Liver (tissue), 9 donors: ENCODE results near the gene ZSCAN16. TPM values are rescaled to one million over a fixed set of nuclear protein-coding genes. Genes with fewer than 3 reads are reported as not detected.

ENCODE experiments used
- DNase-seq: peaks from one replicate; pipeline ENCODE4 v3.0.0-alpha.2; 2017; ENCODE audit warnings: low spot score
- H3K27ac ChIP-seq, 2 donors: one replicate each; pipeline ENCODE4 v1.7.0; 2013; ENCODE audit warnings: inconsistent platforms in 2 of 2, low read length in 2 of 2, control low read depth in 1 of 2, low read depth in 1 of 2, mild to moderate bottlenecking in 1 of 2
- H3K27me3 ChIP-seq, 4 donors: one replicate each; pipeline versions ENCODE4 v1.6.1 to v1.7.0; 2013; ENCODE audit warnings: low read length in 3 of 4, inconsistent platforms in 1 of 4, mild to moderate bottlenecking in 1 of 4, moderate library complexity in 1 of 4; ENCODE audit not compliant: control insufficient read depth in 4 of 4, insufficient read depth in 4 of 4
- H3K36me3 ChIP-seq, 4 donors: one replicate each; pipeline versions ENCODE4 v1.6.1 to v1.7.0; 2013; ENCODE audit warnings: low read length in 3 of 4, mild to moderate bottlenecking in 3 of 4, low read depth in 1 of 4, moderate library complexity in 1 of 4; ENCODE audit not compliant: control insufficient read depth in 4 of 4, insufficient read depth in 3 of 4
- H3K4me1 ChIP-seq, 4 donors: one replicate each; pipeline versions ENCODE4 v1.6.1 to v1.7.0; 2013; ENCODE audit warnings: low read length in 3 of 4, mild to moderate bottlenecking in 3 of 4, moderate library complexity in 1 of 4; ENCODE audit not compliant: control insufficient read depth in 4 of 4, insufficient read depth in 4 of 4
- H3K4me3 ChIP-seq, 3 donors: one replicate each; pipeline versions ENCODE4 v1.6.1 to v1.7.0; 2013; ENCODE audit warnings: low read length in 3 of 3, control low read depth in 1 of 3, low read depth in 1 of 3, mild to moderate bottlenecking in 1 of 3
- H3K9ac ChIP-seq, 2 donors: one replicate each; pipeline ENCODE4 v1.7.0; 2013; ENCODE audit warnings: low read length in 2 of 2, mild to moderate bottlenecking in 2 of 2, moderate library complexity in 2 of 2, control low read depth in 1 of 2, low read depth in 1 of 2
- H3K9me3 ChIP-seq, 4 donors: one replicate each; pipeline versions ENCODE4 v1.6.1 to v1.7.0; 2013; ENCODE audit warnings: low read length in 3 of 4; ENCODE audit not compliant: control insufficient read depth in 4 of 4
- EGR1 ChIP-seq, 2 donors: IDR thresholded peaks; 2 replicates each; pipeline ENCODE4 v1.6.1; 2016 to 2018; ENCODE audit warnings: antibody characterized with exemption in 2 of 2, low read depth in 2 of 2
- FOXA1 ChIP-seq: IDR thresholded peaks from 2 replicates; pipeline ENCODE4 v1.6.1; 2016; ENCODE audit warnings: antibody characterized with exemption
- FOXA2 ChIP-seq: IDR thresholded peaks from 2 replicates; pipeline ENCODE4 v1.6.1; 2016; ENCODE audit warnings: antibody characterized with exemption
- GABPA ChIP-seq, 2 donors: IDR thresholded peaks in 1 of 2; conservative IDR thresholded peaks in 1 of 2; 2 replicates each; pipeline ENCODE4 v1.6.1; 2016; ENCODE audit warnings: antibody characterized with exemption in 2 of 2, mild to moderate bottlenecking in 1 of 2, moderate library complexity in 1 of 2
- HNF4A ChIP-seq, 2 donors: conservative IDR thresholded peaks; 2 replicates each; pipeline ENCODE4 v1.6.1; 2016; ENCODE audit warnings: antibody characterized with exemption in 2 of 2, mild to moderate bottlenecking in 2 of 2
- HNF4G ChIP-seq: IDR thresholded peaks from 2 replicates; pipeline ENCODE4 v1.6.1; 2016; ENCODE audit warnings: antibody characterized with exemption
- JUND ChIP-seq, 2 donors: IDR thresholded peaks; 2 replicates each; pipeline ENCODE4 v1.6.1; 2016; ENCODE audit warnings: antibody characterized with exemption in 2 of 2
- NR2F2 ChIP-seq: IDR thresholded peaks from 2 replicates; pipeline ENCODE4 v1.6.1; 2016; ENCODE audit warnings: antibody characterized with exemption
- RAD21 ChIP-seq, 2 donors: IDR thresholded peaks; 2 replicates each; pipeline ENCODE4 v1.6.1; 2016; ENCODE audit warnings: antibody characterized with exemption in 2 of 2, mild to moderate bottlenecking in 2 of 2
- RXRA ChIP-seq, 2 donors: IDR thresholded peaks; 2 replicates each; pipeline ENCODE4 v1.6.1; 2017 to 2018; ENCODE audit warnings: antibody characterized with exemption in 2 of 2, mild to moderate bottlenecking in 1 of 2
- SP1 ChIP-seq: IDR thresholded peaks from 2 replicates; pipeline ENCODE4 v1.6.1; 2018; ENCODE audit warnings: antibody characterized with exemption, mild to moderate bottlenecking
- TAF1 ChIP-seq: conservative IDR thresholded peaks from 2 replicates; pipeline ENCODE4 v1.6.1; 2016; ENCODE audit warnings: antibody characterized with exemption, mild to moderate bottlenecking
- YY1 ChIP-seq: IDR thresholded peaks from 2 replicates; pipeline ENCODE4 v1.6.1; 2016; ENCODE audit warnings: antibody characterized with exemption, mild to moderate bottlenecking
- WGBS: extraction: QIAGEN DNeasy Blood & Tissue Kit; methylation state at CpG from one replicate; pipeline ENCODE4 v1.1.7; 2013; 5-methylcytosine and 5-hydroxymethylcytosine counted together
- polyA plus RNA-seq, 2 donors: library from polyadenylated mRNA; stranded (reverse) in 1 of 2; unstranded in 1 of 2; fragments of 200-250 nt in 1 of 2; fragments of >200 nt in 1 of 2; fragmentation: Nextera tagmentation in 1 of 2; extraction: Ambion mirVana in 1 of 2; gene quantifications; one replicate each; pipeline versions ENCODE4 v1.2.1 to v1.2.3, GENCODE V29; 2013 to 2015
- total RNA-seq, 2 donors: library from RNA; depleted of rRNA; stranded (reverse); fragments of >200 nt; gene quantifications; one replicate each; pipeline ENCODE4 v1.2.3, GENCODE V29; 2014
- TF ChIP-seq, protein P1 (sequence below): IDR thresholded peaks from 2 replicates; pipeline ENCODE4 v1.6.1; 2016; ENCODE audit warnings: antibody characterized with exemption
- TF ChIP-seq, protein P2 (sequence below): fragments of 150-350 bp; IDR thresholded peaks from 2 replicates; pipeline ENCODE4 v1.5.1; 2017; ENCODE audit warnings: improper control_type of control experiment, low read depth, low read length; ENCODE audit not compliant: missing input control
- TF ChIP-seq, protein P3 (sequence below): IDR thresholded peaks from 2 replicates; pipeline ENCODE4 v1.6.1; 2016; ENCODE audit warnings: antibody characterized with exemption
- TF ChIP-seq, protein P4 (sequence below): IDR thresholded peaks from 2 replicates; pipeline ENCODE4 v1.6.1; 2016; ENCODE audit warnings: antibody characterized with exemption
- TF ChIP-seq, protein P5 (sequence below): IDR thresholded peaks from 2 replicates; pipeline ENCODE4 v1.6.1; 2016; ENCODE audit warnings: antibody characterized with exemption, mild to moderate bottlenecking
- donor health status: healthy.
- donor health status: healthy.
- donor health status: healthy.
- donor health status: healthy.
- donor health status: healthy.

ZSCAN16 gene
- total and polyA plus RNA-seq, 4 donors = 1.5 to 3.5 (median 2.7) TPM

DNA sequence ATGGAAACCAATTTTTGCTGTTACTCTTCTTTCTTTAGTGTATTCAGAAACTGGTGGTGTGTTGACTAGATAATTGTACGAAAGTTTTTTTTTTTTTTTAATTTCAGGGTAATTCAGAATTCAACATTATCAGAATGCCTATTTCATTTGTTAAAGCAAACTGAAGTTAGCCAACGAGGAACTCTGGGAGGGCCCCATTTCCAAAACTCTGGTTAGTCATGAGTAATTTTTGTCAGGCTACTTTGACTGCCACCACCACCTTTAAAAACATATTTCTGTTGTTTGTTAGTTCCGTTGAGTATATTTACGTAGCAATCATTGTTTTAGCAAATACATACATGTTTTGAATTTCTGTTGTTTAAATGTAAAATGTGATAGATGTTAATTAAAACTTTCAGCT is 18.0 kb downstream of the ZSCAN16 start:
- Histone ChIP-seq H3K9me3 (no peaks in the 10 kb centered on the region), H3K4me1 (peaks cover 4 to 23% (median 17%) of the 10 kb centered on the region in 4 donors), H3K36me3 (peaks cover 0 to 12% (median under 1%) of the 10 kb centered on the region in 4 donors), H3K4me3 (peak overlapping the region; percentile 74 to 93 (median 89)), H3K27ac (no peak overlapping the region), H3K9ac (peak overlapping the region; percentile 66 to 84), H3K27me3 (no peaks in the 10 kb centered on the region)
- DNase-seq = no peak
- WGBS = 18% methylated on average over 4 of the region's 4 CpGs
- TF ChIP-seq, protein P1, sequence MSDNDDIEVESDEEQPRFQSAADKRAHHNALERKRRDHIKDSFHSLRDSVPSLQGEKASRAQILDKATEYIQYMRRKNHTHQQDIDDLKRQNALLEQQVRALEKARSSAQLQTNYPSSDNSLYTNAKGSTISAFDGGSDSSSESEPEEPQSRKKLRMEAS = no peak
- TF ChIP-seq HNF4G (no peak), EGR1 (IDR thresholded peaks at IDR 0.05; ENCODE audit: low read depth in 2 of 2) (no peak), FOXA2 (no peak), SP1 (no peak), TAF1 (no peak), JUND (IDR thresholded peaks at IDR 0.05) (no peak), GABPA (IDR thresholded peaks at IDR 0.05 in 1 of 2, conservative IDR thresholded peaks at IDR 0.05 in 1 of 2) (no peak), NR2F2 (no peak), FOXA1 (no peak), HNF4A (conservative IDR thresholded peaks at IDR 0.05) (no peak), RAD21 (IDR thresholded peaks at IDR 0.05) (no peak)
- TF ChIP-seq, protein P2, sequence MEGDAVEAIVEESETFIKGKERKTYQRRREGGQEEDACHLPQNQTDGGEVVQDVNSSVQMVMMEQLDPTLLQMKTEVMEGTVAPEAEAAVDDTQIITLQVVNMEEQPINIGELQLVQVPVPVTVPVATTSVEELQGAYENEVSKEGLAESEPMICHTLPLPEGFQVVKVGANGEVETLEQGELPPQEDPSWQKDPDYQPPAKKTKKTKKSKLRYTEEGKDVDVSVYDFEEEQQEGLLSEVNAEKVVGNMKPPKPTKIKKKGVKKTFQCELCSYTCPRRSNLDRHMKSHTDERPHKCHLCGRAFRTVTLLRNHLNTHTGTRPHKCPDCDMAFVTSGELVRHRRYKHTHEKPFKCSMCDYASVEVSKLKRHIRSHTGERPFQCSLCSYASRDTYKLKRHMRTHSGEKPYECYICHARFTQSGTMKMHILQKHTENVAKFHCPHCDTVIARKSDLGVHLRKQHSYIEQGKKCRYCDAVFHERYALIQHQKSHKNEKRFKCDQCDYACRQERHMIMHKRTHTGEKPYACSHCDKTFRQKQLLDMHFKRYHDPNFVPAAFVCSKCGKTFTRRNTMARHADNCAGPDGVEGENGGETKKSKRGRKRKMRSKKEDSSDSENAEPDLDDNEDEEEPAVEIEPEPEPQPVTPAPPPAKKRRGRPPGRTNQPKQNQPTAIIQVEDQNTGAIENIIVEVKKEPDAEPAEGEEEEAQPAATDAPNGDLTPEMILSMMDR = no peak
- TF ChIP-seq, protein P3, sequence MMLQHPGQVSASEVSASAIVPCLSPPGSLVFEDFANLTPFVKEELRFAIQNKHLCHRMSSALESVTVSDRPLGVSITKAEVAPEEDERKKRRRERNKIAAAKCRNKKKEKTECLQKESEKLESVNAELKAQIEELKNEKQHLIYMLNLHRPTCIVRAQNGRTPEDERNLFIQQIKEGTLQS = no peak
- TF ChIP-seq, protein P4, sequence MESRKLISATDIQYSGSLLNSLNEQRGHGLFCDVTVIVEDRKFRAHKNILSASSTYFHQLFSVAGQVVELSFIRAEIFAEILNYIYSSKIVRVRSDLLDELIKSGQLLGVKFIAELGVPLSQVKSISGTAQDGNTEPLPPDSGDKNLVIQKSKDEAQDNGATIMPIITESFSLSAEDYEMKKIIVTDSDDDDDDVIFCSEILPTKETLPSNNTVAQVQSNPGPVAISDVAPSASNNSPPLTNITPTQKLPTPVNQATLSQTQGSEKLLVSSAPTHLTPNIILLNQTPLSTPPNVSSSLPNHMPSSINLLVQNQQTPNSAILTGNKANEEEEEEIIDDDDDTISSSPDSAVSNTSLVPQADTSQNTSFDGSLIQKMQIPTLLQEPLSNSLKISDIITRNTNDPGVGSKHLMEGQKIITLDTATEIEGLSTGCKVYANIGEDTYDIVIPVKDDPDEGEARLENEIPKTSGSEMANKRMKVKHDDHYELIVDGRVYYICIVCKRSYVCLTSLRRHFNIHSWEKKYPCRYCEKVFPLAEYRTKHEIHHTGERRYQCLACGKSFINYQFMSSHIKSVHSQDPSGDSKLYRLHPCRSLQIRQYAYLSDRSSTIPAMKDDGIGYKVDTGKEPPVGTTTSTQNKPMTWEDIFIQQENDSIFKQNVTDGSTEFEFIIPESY = no peak

DNA sequence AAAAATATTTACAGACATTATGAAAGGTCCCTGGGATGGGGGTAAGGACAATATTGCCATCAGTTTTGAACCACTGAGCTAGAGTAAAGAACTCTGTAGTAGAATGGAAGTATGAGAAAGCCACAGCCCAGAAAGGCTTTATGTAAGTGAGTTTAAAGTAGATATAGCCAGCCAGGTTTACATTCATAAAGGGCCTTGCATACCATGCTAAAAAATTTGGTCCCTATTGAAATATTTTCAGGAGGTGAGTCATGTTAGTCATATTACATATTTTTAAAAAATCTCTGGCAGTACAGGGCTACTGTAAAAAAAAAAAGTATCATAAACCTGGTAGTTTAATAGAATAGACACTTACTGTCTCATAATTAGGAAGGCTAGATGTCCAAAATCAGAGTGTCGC is 20.8 kb downstream of the ZSCAN16 start:
- H3K27me3 ChIP-seq = no peaks in the 10 kb centered on the region
- H3K9ac ChIP-seq = no peak overlapping the region
- no peak for TF ChIP-seq TAF1
- no peak for TF ChIP-seq FOXA1
- TF ChIP-seq, protein P1 = no peak
- no peak for TF ChIP-seq RXRA (IDR thresholded peaks at IDR 0.05)
- no peak for TF ChIP-seq YY1
- TF ChIP-seq JUND (IDR thresholded peaks at IDR 0.05) = no peak
- no peak for TF ChIP-seq EGR1 (IDR thresholded peaks at IDR 0.05; ENCODE audit: low read depth in 2 of 2)
- TF ChIP-seq NR2F2 = no peak
- TF ChIP-seq RAD21 (IDR thresholded peaks at IDR 0.05) = no peak
- TF ChIP-seq, protein P3 = no peak
- TF ChIP-seq FOXA2 = no peak
- TF ChIP-seq, protein P4 = no peak
- TF ChIP-seq HNF4A (conservative IDR thresholded peaks at IDR 0.05) = no peak
- no peak for TF ChIP-seq SP1
- TF ChIP-seq, protein P5, sequence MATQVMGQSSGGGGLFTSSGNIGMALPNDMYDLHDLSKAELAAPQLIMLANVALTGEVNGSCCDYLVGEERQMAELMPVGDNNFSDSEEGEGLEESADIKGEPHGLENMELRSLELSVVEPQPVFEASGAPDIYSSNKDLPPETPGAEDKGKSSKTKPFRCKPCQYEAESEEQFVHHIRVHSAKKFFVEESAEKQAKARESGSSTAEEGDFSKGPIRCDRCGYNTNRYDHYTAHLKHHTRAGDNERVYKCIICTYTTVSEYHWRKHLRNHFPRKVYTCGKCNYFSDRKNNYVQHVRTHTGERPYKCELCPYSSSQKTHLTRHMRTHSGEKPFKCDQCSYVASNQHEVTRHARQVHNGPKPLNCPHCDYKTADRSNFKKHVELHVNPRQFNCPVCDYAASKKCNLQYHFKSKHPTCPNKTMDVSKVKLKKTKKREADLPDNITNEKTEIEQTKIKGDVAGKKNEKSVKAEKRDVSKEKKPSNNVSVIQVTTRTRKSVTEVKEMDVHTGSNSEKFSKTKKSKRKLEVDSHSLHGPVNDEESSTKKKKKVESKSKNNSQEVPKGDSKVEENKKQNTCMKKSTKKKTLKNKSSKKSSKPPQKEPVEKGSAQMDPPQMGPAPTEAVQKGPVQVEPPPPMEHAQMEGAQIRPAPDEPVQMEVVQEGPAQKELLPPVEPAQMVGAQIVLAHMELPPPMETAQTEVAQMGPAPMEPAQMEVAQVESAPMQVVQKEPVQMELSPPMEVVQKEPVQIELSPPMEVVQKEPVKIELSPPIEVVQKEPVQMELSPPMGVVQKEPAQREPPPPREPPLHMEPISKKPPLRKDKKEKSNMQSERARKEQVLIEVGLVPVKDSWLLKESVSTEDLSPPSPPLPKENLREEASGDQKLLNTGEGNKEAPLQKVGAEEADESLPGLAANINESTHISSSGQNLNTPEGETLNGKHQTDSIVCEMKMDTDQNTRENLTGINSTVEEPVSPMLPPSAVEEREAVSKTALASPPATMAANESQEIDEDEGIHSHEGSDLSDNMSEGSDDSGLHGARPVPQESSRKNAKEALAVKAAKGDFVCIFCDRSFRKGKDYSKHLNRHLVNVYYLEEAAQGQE = no peak
- TF ChIP-seq HNF4G = no peak
- no peak overlapping the region for H3K4me3 ChIP-seq
- WGBS = 99% methylated on average over 1 of the region's 1 CpG
- DNase-seq = no peak
- peaks cover 9 to 34% (median 20%) of the 10 kb centered on the region in 4 donors for H3K36me3 ChIP-seq
- no peak overlapping the region for H3K27ac ChIP-seq
- H3K4me1 ChIP-seq = peaks cover 4 to 17% (median 12%) of the 10 kb centered on the region in 4 donors
- no peaks in the 10 kb centered on the region for H3K9me3 ChIP-seq
